ENCODE measurements around the gene PSMD6.

PSMD6 gene

GRCh38 chr3:64046592-64046991 lies 23.3 kb upstream of the PSMD6 start:
- no peak for DNase-seq (ENCODE audit: low read depth in 2 of 2)

GRCh38 chr3:64042952-64043351 lies 19.7 kb upstream of the PSMD6 start:
- DNase-seq (ENCODE audit: low read depth in 2 of 2), result no peak

DNA sequence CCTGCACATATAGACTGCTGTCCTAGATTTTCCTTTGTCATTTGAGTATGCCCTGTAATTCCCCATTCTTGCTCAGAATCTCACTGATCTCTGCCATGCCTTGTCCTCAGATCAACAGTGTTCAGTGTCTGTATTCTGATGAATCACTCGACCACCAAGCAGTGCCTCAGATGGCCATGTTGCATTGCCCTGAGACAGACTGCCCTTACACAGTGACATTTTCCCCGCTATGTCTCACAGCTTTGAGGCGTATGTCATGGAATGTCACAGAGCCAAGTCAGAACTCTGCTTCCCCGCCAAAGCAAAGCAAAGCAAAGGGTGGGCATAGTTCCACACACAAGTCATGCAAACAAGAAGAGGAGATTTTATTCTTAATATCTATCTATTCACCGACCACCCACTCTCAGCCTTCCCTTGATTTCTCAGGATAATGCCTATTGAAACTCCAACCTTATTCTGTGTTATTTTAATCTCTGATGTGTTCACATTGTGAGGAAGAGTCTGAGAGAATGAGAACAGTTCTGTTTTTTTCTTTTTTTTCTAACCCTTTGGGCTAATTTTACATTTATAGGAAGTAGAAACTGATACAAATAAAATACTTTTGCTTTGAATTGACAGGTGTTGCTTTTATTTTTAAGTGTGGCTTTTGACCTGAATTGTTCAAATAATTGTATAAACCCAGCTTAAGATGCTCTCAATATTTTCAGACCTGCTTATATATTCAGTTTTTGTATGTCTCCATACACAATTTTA lies 16.9 kb upstream of the PSMD6 start:
- no peak for DNase-seq (ENCODE audit: low read depth in 2 of 2)

GRCh38 chr3:64039332-64039731 lies 16.0 kb upstream of the PSMD6 start:
- no peak for DNase-seq (ENCODE audit: low read depth in 2 of 2)

DNA sequence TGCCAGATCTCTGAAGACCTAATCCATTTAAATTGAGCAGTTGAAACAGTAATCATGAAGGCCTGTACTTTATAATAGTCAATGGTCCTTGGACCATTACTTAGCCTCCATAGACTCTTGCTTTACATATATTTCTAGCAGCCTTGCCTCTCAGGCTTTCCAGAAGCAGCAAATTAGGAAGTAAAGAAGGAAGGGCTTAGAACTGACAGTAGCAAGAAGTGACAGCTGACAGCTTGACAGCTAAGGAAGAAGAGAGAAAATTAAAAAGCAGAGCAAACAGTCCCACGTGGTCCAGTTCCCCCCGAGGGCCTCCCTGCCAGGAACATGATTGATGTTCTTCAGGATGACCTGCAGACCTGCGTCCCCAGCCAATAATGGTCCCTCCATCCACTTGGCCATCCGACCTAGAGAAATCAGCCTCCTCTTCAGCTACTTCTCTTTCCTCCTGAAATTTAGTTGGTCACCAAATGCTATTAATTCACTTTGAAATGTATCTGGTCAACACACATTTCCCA lies 15.0 kb upstream of the PSMD6 start:
- no peak for DNase-seq (ENCODE audit: low read depth in 2 of 2)

GRCh38 chr3:64037084-64037483 lies 13.8 kb upstream of the PSMD6 start:
- no peak for DNase-seq (ENCODE audit: low read depth in 2 of 2)

GRCh38 chr3:64033069-64033468 lies 9.8 kb upstream of the PSMD6 start:
- no peak for DNase-seq (ENCODE audit: low read depth in 2 of 2)

GRCh38 chr3:64031540-64032508 lies 8.5 kb upstream of the PSMD6 start:
- DNase-seq (ENCODE audit: low read depth in 2 of 2), result no peak

DNA sequence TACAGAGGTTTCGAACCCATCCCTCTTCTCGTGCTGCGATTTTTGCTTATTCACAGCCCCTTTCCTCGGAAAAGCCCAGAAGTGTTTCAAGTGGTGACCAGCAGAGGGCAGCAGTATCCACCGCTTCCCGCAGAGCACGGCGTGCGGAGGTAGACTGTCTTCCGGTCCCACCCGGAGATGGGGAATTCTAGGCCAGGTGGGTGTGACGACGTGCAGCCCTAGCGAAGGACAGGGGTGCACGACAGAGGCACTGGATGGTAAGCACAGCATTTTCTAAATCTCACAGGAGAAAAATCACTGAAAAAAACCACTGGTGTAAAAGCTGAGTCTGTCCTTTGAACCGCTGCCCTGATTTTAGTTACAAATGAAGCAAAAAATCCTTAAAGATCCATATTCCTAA lies 7.4 kb upstream of the PSMD6 start:
- peak; percentile 52 to 70 for DNase-seq (ENCODE audit: low read depth in 2 of 2)

DNA sequence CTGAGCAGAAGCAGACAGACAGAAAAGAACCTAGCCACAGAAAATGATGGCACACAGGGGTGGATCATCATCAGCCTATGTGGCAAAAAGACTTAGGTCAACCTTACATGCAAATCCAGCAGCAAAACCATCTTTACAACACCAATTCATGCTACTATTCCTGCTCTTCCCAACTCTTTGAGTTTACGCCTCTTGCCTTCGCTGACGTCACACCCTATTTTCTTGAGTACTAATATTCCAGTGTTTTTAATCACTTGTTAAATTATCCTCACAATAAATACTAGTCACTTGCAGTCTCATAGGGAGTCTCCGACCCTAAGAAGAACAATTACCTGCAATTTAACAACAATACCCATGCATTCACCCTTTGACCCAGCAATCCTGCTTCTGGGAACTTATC lies 6.0 kb upstream of the PSMD6 start:
- DNase-seq (ENCODE audit: low read depth in 2 of 2), result no peak

GRCh38 chr3:64028754-64029153 lies 5.5 kb upstream of the PSMD6 start:
- DNase-seq (ENCODE audit: low read depth in 2 of 2), result no peak

GRCh38 chr3:64027658-64028057 lies 4.4 kb upstream of the PSMD6 start:
- DNase-seq (ENCODE audit: low read depth in 2 of 2), result no peak

DNA sequence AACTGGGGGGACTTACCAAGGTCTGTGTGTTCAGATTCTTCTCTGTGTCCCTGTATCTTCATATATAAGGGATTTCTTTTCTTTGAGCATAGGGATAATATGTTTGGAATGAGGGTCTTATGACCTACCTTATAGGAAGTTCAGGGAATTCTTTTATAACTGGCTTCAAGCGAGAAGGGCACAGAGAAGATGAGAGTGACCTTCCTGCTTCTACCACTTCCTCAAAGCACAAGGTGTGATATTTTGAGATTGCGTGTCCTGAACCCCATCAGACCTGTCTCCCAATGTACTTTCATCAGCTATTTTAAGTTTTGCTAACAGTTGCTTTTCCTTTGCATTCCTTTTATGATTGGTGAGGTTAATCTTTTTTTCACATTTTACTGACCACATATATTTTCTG lies 3.1 kb upstream of the PSMD6 start:
- no peak for DNase-seq (ENCODE audit: low read depth in 2 of 2)

DNA sequence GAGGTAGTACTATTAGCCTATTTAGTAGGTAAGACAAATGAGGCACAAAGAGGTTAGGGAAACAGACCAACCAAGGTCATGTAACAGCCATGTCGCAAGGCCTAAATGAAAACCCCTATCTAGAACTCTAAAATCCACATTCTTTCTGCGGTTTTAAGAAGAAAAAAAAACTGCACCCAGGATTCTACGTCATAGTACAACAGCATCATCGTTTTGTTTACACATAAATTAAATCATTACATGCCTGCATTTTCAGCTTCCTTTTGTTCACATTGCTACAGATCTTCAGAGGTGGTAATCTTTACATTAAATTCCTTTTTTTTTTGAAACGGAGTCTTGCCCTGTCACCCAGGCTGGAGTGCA lies 548 bp upstream of the PSMD6 start:
- DNase-seq (ENCODE audit: low read depth in 2 of 2), result no peak

DNA sequence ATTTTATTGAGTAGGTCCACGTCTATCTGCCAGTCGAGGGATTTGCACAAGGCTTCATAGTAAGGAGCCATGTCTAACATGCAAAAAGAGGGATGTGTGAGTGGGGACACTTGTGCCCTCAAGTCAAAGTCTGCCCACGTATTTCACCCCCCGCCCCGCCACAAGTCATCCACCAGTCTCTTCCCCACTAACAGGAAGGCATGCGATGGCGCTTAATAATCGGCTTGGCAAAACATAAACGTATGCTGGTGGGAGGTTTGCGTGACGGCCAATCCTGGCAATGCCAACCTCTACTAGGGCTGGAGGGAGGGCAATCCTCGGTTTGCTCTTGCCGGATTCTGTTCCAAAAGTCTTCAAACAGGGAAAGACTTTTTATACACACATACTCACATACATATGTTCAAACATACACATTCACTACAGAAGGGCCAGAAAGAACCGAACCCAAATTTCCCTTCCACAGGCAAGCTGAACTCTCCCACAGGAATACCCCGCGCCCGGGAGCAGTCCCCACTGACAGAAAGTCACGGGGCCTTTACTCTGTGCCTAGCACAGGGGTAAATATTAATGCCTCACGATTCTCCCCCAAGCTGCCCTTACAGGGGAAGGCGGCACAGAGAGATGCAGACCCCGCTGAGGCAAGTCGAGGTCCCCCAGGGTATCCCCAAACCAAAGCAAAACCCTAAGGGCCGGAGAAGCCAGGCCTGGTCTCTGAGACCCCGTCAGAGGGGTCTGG lies 675 bp downstream of the PSMD6 start:
- no peak for DNase-seq (ENCODE audit: low read depth in 2 of 2)

DNA sequence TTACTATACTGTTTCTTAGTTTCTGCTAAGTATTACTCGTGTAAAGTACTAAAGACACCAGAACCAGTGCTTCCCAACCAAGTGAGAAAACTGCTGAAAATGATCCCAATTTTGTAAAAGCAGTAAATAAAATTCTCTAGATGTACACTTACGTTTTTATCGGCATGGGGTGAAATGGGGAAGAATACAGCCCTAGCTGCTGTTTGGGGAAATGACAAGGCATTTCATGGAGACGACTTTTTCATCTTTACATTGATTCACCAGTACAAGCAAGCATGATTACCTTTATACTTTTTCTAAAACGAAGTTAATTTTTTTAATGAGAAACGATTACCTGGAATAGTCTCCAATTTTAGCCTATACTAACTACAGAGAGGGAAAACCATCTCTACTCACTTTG lies 1.4 kb downstream of the PSMD6 start:
- no peak for DNase-seq (ENCODE audit: low read depth in 2 of 2)

- no peak for DNase-seq (ENCODE audit: low read depth in 2 of 2)
These were observed 3.4 kb downstream of the PSMD6 start for GRCh38 chr3:64019879-64020278.

DNA sequence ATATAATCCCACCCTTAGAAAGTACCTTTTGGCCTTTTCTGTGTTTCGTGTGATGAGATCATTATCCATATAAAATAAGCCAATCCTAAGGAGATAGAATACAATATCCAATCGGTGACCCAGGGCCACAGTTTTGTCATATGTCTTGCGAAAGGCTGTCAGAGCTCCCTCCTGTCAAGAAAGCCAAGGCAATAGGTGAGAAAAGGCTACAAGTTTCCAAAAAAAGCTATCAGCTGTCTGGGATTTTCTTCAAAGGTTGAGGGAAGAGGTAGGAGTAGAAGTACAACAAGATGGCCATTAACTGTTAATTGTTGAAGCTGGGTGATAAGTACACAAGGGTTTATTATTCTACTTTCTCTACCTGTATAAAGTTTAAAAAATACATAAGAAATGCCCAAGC lies 4.0 kb downstream of the PSMD6 start:
- no peak for DNase-seq (ENCODE audit: low read depth in 2 of 2)

- no peak for DNase-seq (ENCODE audit: low read depth in 2 of 2)
These were observed 6.2 kb downstream of the PSMD6 start for GRCh38 chr3:64016941-64017620.

- DNase-seq (ENCODE audit: low read depth in 2 of 2), result no peak
These were observed 11.6 kb downstream of the PSMD6 start for GRCh38 chr3:64011685-64012084.

GRCh38 chr3:64010199-64010598 lies 13.1 kb downstream of the PSMD6 start:
- DNase-seq (ENCODE audit: low read depth in 2 of 2), result no peak

DNA sequence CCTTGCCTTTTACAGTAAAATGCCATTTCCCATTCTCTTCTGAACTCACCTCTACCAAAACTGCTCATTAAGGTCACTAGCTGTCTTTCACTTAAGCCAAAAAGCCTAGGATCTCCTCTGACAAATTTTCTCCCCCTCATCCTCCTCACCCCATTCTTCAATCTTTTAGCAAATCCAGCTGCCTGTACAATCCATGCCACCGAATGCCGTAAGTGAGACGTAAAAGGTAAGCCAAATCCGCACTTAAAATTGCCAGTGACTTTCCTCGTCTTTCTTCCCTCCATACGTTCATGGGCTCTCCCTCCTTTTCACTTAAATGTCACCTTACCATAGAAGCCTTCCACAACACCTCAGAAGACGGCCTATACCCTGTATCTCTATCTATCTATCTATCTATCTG lies 13.8 kb downstream of the PSMD6 start:
- no peak for DNase-seq (ENCODE audit: low read depth in 2 of 2)

Measured in stimulated activated CD4-positive, alpha-beta T cell treated with anti-CD3 and anti-CD28 coated beads, Interleukin-15, amount 100 ng/mL, for 48 hours (primary cell).